A673 (cell line): ENCODE results near the gene C6orf62. TPM values are rescaled to one million over a fixed set of nuclear protein-coding genes. Genes with fewer than 3 reads are reported as not detected.
A peak's percentile ranks its signal among the peaks of the same experiment; 100 is the strongest.
"Not testable (repeated sequence)": the region's sequence is repeated elsewhere in the genome, so short reads cannot be mapped to it uniquely, and the experiment has no call there.

Experiments
- BruUV-seq: library from RNA; stranded (reverse); fragments of 400-500 nt; replicated peaks from 2 replicates; lab custom pipeline; 2021; lab: Mats Ljungman, UMichigan
- CTCF ChIA-PET: fragments of 300-600 bp; sonication (Branson Sonifier 250); formaldehyde crosslinking; loops from one replicate; lab custom pipeline; 2022; ENCODE audit warnings: antibody characterized with exemption; lab: Charles Lee
- POLR2A ChIA-PET: fragments of 300-600 bp; sonication (Branson Sonifier 250); formaldehyde crosslinking; loops from one replicate; lab custom pipeline; 2022; ENCODE audit warnings: antibody characterized with exemption; ENCODE audit not compliant: low non-redundant PET; lab: Charles Lee
- DNase-seq: peaks from one replicate; pipeline ENCODE4 v3.0.0-alpha.2; 2015; ENCODE audit warnings: low spot score
- H3K27ac ChIP-seq: fragments of 200-600 bp; sonication (generic); 2 replicates; pipeline ENCODE4 v1.5.1; 2016; ENCODE audit warnings: mixed run types, low read depth, mild to moderate bottlenecking, mixed read lengths, antibody characterized with exemption, low read length; ENCODE audit not compliant: poor library complexity, severe bottlenecking
- H3K27me3 ChIP-seq: fragments of 200-600 bp; sonication (generic); replicated peaks from 2 replicates; pipeline ENCODE4 v1.6.1; 2017; ENCODE audit warnings: mixed run types, low read depth, mild to moderate bottlenecking, mixed read lengths, antibody characterized with exemption, low read length; ENCODE audit not compliant: insufficient read depth, poor library complexity
- H3K36me3 ChIP-seq: fragments of 200-600 bp; sonication (generic); 2 replicates; pipeline ENCODE4 v1.6.1; 2016; ENCODE audit warnings: mixed run types, mild to moderate bottlenecking, mixed read lengths, antibody characterized with exemption, low read length; ENCODE audit not compliant: insufficient read depth, poor library complexity, severe bottlenecking
- H3K4me1 ChIP-seq: fragments of 200-600 bp; sonication (generic); 2 replicates; pipeline ENCODE4 v1.6.1; 2017; ENCODE audit warnings: mixed run types, mild to moderate bottlenecking, mixed read lengths, antibody characterized with exemption, low read length; ENCODE audit not compliant: insufficient read depth, poor library complexity, severe bottlenecking
- H3K4me3 ChIP-seq: fragments of 200-600 bp; sonication (generic); 2 replicates; pipeline ENCODE4 v1.5.1; 2016; ENCODE audit warnings: low read depth, mixed run types, mild to moderate bottlenecking, mixed read lengths, low read length; ENCODE audit not compliant: poor library complexity, severe bottlenecking
- H3K9me3 ChIP-seq: fragments of 200-600 bp; sonication (generic); 2 replicates; pipeline ENCODE4 v1.6.1; 2016; ENCODE audit warnings: mixed run types, low read depth, mild to moderate bottlenecking, mixed read lengths, antibody characterized with exemption, low read length; ENCODE audit not compliant: poor library complexity, severe bottlenecking
- CTCF ChIP-seq: fragments of 300-800, 200-600 bp; sonication (generic); conservative IDR thresholded peaks from 2 replicates; pipeline ENCODE4 v1.5.1; 2017; ENCODE audit warnings: low read depth, mild to moderate bottlenecking, antibody characterized with exemption, low read length, moderate library complexity, mixed read lengths
- EZH2 ChIP-seq: fragments of 200-600 bp; sonication (generic); IDR thresholded peaks from 2 replicates; pipeline ENCODE4 v1.6.1; 2017; ENCODE audit warnings: borderline replicate concordance, low read depth, mild to moderate bottlenecking, mixed read lengths, antibody characterized with exemption, low read length; ENCODE audit not compliant: poor library complexity, severe bottlenecking
- intact Hi-C: fragments of 100-400 bp; cut with micrococcal nuclease; formaldehyde crosslinking; loops from one replicate; pipeline ENCODE4 v1.10.0; 2022; ENCODE audit not compliant: unreplicated experiment
- total RNA-seq: library from RNA; stranded (reverse); gene quantifications from 2 replicates; pipeline ENCODE4 v1.2.3, GENCODE V29; 2021

The C6orf62 gene
- total RNA-seq, 1 experiment from 2014 or later = 107 TPM

GRCh38 chr6:24718449-24719124 lies 367 bp downstream of the C6orf62 start:
- H3K9me3 ChIP-seq = no peaks in the 10 kb centered on the region
- H3K4me3 ChIP-seq = peak overlapping the region; percentile 81
- H3K36me3 ChIP-seq = peaks cover 35% of the 10 kb centered on the region
- H3K27me3 ChIP-seq = no peaks in the 10 kb centered on the region
- ChIA-PET CTCF (no interaction called here), POLR2A (no interaction called here)
- TF ChIP-seq CTCF (no peak), EZH2 (no peak)
- H3K27ac ChIP-seq = peak overlapping the region; percentile 49
- intact Hi-C loops = loop anchor here (2.0 kb wide), 1 partner anchor 352 kb away; no protein-coding TSS in a partner anchor
- DNase-seq = no peak
- H3K4me1 ChIP-seq = peaks cover 11% of the 10 kb centered on the region
- no TSS peak for BruUV-seq

- BruUV-seq, CTCF ChIA-PET, H3K27ac ChIP-seq, H3K27me3 ChIP-seq, POLR2A ChIA-PET, intact Hi-C loops, DNase-seq, H3K4me1 ChIP-seq, H3K9me3 ChIP-seq: not testable (repeated sequence)
- H3K4me3 ChIP-seq = peak overlapping the region; percentile 81
- H3K36me3 ChIP-seq = peaks cover 55% of the 10 kb centered on the region
These were observed 2.3 kb downstream of the C6orf62 start for GRCh38 chr6:24716602-24717148.

GRCh38 chr6:24710519-24711303 lies 8.2 kb downstream of the C6orf62 start:
- Histone ChIP-seq H3K36me3 (peaks cover 100% of the 10 kb centered on the region), H3K9me3 (no peaks in the 10 kb centered on the region), H3K27ac (no peak overlapping the region), H3K27me3 (no peaks in the 10 kb centered on the region), H3K4me1 (no peaks in the 10 kb centered on the region), H3K4me3 (no peak overlapping the region)
- no peak for TF ChIP-seq EZH2
- TF ChIP-seq CTCF = no peak
- POLR2A ChIA-PET = no interaction called here
- intact Hi-C loops = no loop called here
- CTCF ChIA-PET = no interaction called here
- DNase-seq = no peak
- BruUV-seq = no TSS peak
